Thymus (tissue), 11 donors: ENCODE data around the gene MELK. TPM values are rescaled to one million over a fixed set of nuclear protein-coding genes. Genes with fewer than 3 reads are reported as not detected.

Experiments
- DNase-seq, 9 donors: peaks; one replicate each; pipeline ENCODE4 v3.0.0-alpha.2; 2013; ENCODE audit warnings: low spot score in 9 of 9, low read depth in 6 of 9, missing footprints in 1 of 9
- H3K27ac ChIP-seq, 2 donors: one replicate each; pipeline ENCODE4 v1.5.1; 2013; ENCODE audit warnings: control low read depth in 1 of 2, low read depth in 1 of 2, low read length in 1 of 2, mild to moderate bottlenecking in 1 of 2, moderate library complexity in 1 of 2
- H3K27me3 ChIP-seq, 2 donors: one replicate each; pipeline ENCODE4 v1.5.1; 2013; ENCODE audit warnings: low read length in 1 of 2; ENCODE audit not compliant: control insufficient read depth in 2 of 2, insufficient read depth in 1 of 2
- H3K36me3 ChIP-seq, 2 donors: one replicate each; pipeline ENCODE4 v1.5.1; 2013; ENCODE audit warnings: low read length in 1 of 2, mild to moderate bottlenecking in 1 of 2, moderate library complexity in 1 of 2; ENCODE audit not compliant: control insufficient read depth in 2 of 2, insufficient read depth in 2 of 2
- H3K4me1 ChIP-seq, 2 donors: one replicate each; pipeline ENCODE4 v1.5.1; 2013; ENCODE audit warnings: low read length in 2 of 2; ENCODE audit not compliant: control insufficient read depth in 2 of 2, insufficient read depth in 2 of 2
- H3K4me3 ChIP-seq, 2 donors: one replicate each; pipeline ENCODE4 v1.5.1; 2013; ENCODE audit warnings: low read length in 2 of 2, control low read depth in 1 of 2, mild to moderate bottlenecking in 1 of 2
- H3K9me3 ChIP-seq, 2 donors: one replicate each; pipeline ENCODE4 v1.5.1; 2013; ENCODE audit warnings: low read length in 1 of 2, mild to moderate bottlenecking in 1 of 2; ENCODE audit not compliant: control insufficient read depth in 2 of 2, insufficient read depth in 1 of 2
- WGBS: extraction: QIAGEN DNeasy Blood & Tissue Kit; methylation state at CpG from one replicate; pipeline ENCODE4 v1.1.7; 2013; 5-methylcytosine and 5-hydroxymethylcytosine counted together
- polyA plus RNA-seq: library from polyadenylated mRNA; stranded (reverse); fragments of 200-250 nt; gene quantifications from one replicate; pipeline ENCODE4 v1.2.3, GENCODE V29; 2013
- total RNA-seq: library from RNA; stranded (reverse); fragments of 120-200 nt; gene quantifications from one replicate; pipeline ENCODE4 v1.2.4, GENCODE V29; 2013
- donor health status: healthy.

The MELK gene
- total and polyA plus RNA-seq, 2 donors: 3.4 to 26.5 TPM

DNA sequence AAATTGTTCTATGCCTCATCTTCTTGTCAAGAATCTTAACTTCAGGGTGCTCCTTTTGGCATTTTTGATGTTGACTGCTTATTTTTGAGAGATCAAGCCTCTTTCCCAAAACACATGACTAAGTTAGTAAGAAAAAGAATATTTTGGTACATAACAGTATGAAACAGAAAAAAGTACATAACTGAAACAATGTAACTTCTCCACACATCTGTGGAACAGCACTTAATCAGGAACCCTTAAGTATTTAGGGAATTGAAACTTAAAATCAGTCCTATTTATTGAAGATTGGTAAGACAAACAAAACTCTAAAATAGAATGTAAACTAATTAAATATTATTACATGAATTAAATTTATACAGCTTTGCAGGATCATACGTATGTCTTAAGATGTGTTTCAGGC lies 103.4 kb downstream of the MELK start:
- WGBS: 95% methylated on average over 1 of the region's 1 CpG
- Histone ChIP-seq H3K27ac (no peak overlapping the region), H3K4me3 (no peak overlapping the region), H3K4me1 (no peaks in the 10 kb centered on the region), H3K9me3 (peaks cover 0 to under 1% of the 10 kb centered on the region in 2 donors), H3K36me3 (peaks cover 8 to 48% of the 10 kb centered on the region in 2 donors), H3K27me3 (no peaks in the 10 kb centered on the region)
- DNase-seq: no peak

DNA sequence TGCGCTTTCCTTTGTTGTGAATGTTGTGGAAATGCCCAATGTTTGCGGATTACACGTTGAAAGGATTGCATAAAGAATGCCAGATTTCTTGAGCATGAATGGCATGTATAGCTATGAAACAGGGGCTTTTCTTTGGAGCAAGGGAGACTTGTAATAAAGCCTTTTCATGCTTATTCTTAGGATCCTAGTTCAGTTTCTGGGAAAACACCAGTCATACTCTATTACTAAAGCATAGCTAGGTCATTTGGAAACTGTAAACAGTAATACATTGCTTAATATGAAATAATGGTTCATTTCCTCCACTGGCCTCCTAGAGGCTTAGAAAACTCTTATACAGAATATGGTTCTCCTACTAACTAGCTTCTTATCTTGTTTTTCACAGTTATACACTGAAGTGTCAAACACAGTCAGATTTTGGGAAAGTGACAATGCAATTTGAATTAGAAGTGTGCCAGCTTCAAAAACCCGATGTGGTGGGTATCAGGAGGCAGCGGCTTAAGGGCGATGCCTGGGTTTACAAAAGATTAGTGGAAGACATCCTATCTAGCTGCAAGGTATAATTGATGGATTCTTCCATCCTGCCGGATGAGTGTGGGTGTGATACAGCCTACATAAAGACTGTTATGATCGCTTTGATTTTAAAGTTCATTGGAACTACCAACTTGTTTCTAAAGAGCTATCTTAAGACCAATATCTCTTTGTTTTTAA lies 104.2 kb downstream of the MELK start:
- no peaks in the 10 kb centered on the region for H3K27me3 ChIP-seq
- peaks cover 10 to 41% of the 10 kb centered on the region in 2 donors for H3K36me3 ChIP-seq
- DNase-seq: no peak
- no peak overlapping the region for H3K4me3 ChIP-seq
- H3K4me1 ChIP-seq: no peaks in the 10 kb centered on the region
- peaks cover 0 to 7% of the 10 kb centered on the region in 2 donors for H3K9me3 ChIP-seq
- WGBS: 94% methylated on average over 8 of the region's 8 CpGs
- H3K27ac ChIP-seq: no peak overlapping the region

- peaks cover 10 to 40% of the 10 kb centered on the region in 2 donors for H3K36me3 ChIP-seq
- no peak overlapping the region for H3K4me3 ChIP-seq
- 88% methylated on average over 2 of the region's 2 CpGs for WGBS
- no peaks in the 10 kb centered on the region for H3K4me1 ChIP-seq
- no peak for DNase-seq
- no peak overlapping the region for H3K27ac ChIP-seq
- H3K27me3 ChIP-seq: no peaks in the 10 kb centered on the region
- peaks cover 0 to 7% of the 10 kb centered on the region in 2 donors for H3K9me3 ChIP-seq
Measured at GRCh38 chr9:36677611-36678010, 104.9 kb downstream of the MELK start.

- peaks cover 10 to 29% of the 10 kb centered on the region in 2 donors for H3K36me3 ChIP-seq
- WGBS: 92% methylated on average over 2 of the region's 2 CpGs
- no peaks in the 10 kb centered on the region for H3K4me1 ChIP-seq
- H3K9me3 ChIP-seq: peaks cover 0 to 7% of the 10 kb centered on the region in 2 donors
- H3K27me3 ChIP-seq: no peaks in the 10 kb centered on the region
- no peak overlapping the region for H3K4me3 ChIP-seq
- H3K27ac ChIP-seq: no peak overlapping the region
- DNase-seq: no peak
Measured at GRCh38 chr9:36679710-36680109, 107.0 kb downstream of the MELK start.

DNA sequence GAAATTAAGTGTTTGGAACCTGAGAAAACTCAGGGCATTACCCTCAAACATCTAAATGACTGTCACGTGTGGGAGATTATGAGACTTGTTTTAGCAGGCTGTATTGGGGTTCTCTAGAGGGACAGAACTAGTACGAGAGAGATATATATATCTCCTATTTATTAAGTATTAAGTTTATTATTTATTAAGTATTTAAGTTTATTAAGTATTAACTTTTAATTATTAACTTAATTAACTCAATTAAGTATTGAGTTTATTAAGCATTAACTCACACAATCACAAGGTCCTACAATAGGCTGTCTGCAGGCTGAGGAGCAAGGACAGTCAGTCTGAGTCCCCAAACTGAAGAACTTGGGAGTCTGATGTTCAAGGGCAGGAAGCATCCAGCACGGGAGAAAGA lies 113.8 kb downstream of the MELK start:
- Histone ChIP-seq H3K27me3 (no peaks in the 10 kb centered on the region), H3K4me1 (no peaks in the 10 kb centered on the region), H3K36me3 (peaks cover 0 to 1% of the 10 kb centered on the region in 2 donors), H3K9me3 (peaks cover 0 to 3% of the 10 kb centered on the region in 2 donors), H3K4me3 (no peak overlapping the region), H3K27ac (no peak overlapping the region)
- WGBS: 98% methylated on average over 3 of the region's 3 CpGs
- no peak for DNase-seq

DNA sequence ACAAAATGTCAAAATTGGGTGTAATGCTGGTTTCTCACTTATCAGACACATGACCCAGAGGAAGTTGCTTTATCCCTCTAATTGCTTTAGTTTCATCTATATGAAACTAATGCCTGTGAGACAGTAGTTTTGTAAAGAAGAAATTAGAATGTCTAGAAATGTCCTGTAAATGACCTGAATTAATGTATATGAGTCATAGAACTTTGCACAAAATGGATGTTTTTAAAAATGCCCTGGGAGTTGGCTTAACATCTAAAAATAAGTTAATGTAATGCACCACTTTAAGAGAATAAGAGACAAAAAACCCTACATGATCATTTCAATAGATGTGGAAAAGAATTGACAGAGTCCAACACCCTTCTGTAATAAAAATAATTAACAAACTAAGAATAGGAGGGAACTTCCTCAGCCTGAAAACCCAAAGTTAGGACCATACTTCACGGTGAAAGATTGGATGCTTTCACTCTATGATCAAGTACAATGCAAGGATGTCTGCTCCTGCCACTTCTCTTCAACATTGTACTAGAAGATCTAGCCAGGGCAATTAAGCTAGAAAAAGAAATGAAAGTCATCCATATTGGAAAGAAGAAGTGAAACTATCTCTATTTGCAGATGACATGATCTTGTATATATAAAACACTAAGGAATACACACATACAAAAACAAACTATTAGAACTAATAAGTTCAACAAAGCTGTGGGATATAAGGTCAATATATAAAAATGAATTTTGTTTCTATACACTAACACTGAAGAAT lies 117.9 kb downstream of the MELK start:
- Histone ChIP-seq H3K27me3 (no peaks in the 10 kb centered on the region), H3K36me3 (no peaks in the 10 kb centered on the region), H3K27ac (no peak overlapping the region), H3K4me1 (no peaks in the 10 kb centered on the region), H3K4me3 (no peak overlapping the region), H3K9me3 (no peaks in the 10 kb centered on the region)
- DNase-seq: no peak
- WGBS: 98% methylated on average over 1 of the region's 1 CpG

DNA sequence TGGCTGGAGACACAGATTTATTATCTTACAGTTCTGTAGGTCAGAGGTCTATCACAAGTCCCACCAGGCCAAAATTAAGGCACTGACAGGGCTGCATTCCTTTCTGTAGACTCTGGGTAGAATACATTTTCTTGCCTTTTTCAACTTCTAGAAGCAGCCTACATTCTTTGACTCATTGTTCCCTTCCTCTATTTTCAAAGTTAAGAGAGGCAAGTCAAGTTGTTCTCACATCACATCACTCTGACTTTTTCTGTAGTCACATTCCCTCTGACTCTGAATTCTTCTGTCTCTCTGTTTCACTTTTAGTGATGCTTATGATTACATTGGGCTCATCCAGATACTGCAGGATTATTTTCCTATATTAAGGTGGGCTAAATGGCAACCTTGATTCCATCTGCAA lies 119.0 kb downstream of the MELK start:
- Histone ChIP-seq H3K4me1 (no peaks in the 10 kb centered on the region), H3K4me3 (no peak overlapping the region), H3K27ac (no peak overlapping the region), H3K9me3 (no peaks in the 10 kb centered on the region), H3K27me3 (no peaks in the 10 kb centered on the region), H3K36me3 (no peaks in the 10 kb centered on the region)
- DNase-seq: no peak

DNA sequence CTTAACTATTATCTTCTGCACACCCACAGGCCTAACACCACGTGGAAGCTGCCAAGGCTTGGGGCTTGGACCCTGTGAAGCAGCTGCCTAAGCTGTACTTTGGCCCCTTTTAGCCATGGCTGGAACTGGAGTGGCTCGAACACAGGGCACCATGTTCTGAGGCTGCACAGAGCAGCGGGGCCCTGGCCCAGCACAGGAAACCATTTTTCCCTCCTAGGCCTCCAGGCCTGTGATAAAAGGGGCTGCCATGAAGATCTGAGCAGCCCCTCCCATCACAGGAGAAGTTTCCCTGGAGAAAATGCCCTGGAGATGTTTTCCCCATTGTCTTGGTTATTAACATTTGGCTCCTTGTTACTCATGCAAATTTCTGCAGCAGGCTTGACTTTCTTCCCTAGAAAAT lies 126.3 kb downstream of the MELK start:
- H3K27me3 ChIP-seq: no peaks in the 10 kb centered on the region
- DNase-seq: no peak
- H3K27ac ChIP-seq: no peak overlapping the region
- peaks cover 0 to 8% of the 10 kb centered on the region in 2 donors for H3K9me3 ChIP-seq
- WGBS: 71% methylated on average over 3 of the region's 3 CpGs
- H3K4me3 ChIP-seq: no peak overlapping the region
- H3K36me3 ChIP-seq: no peaks in the 10 kb centered on the region
- no peaks in the 10 kb centered on the region for H3K4me1 ChIP-seq

GRCh38 chr9:36704148-36704547 lies 131.5 kb downstream of the MELK start:
- DNase-seq: no peak
- no peaks in the 10 kb centered on the region for H3K4me1 ChIP-seq
- H3K9me3 ChIP-seq: no peaks in the 10 kb centered on the region
- H3K27ac ChIP-seq: no peak overlapping the region
- H3K36me3 ChIP-seq: no peaks in the 10 kb centered on the region
- H3K27me3 ChIP-seq: peaks cover 0 to 2% of the 10 kb centered on the region in 2 donors
- H3K4me3 ChIP-seq: no peak overlapping the region
